ENCODE results near the gene MYO18A.

The MYO18A gene

DNA sequence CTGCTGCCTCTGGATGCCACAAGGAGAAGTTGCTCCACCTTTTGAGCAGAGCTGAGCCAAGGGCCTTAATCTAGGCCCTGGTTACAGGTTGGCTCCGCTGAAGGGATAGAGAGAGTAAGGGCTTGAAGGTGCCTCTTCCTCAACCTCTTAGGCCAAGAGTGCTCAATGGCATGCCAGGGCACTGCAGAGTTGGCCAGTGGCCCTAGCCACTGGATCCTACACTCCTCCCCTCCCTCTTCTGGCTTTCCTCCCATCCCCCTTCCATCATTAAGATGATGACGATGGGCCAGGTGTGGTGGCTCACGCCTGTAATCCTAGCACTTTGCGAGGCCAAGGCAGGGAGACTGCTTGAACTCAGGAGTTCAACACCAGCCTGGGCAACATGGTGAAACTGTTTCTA, 50.5 kb downstream of the MYO18A start:
- DNase-seq (ENCODE audit: low read depth in 2 of 3, low spot score in 2 of 3) = no peak

DNA sequence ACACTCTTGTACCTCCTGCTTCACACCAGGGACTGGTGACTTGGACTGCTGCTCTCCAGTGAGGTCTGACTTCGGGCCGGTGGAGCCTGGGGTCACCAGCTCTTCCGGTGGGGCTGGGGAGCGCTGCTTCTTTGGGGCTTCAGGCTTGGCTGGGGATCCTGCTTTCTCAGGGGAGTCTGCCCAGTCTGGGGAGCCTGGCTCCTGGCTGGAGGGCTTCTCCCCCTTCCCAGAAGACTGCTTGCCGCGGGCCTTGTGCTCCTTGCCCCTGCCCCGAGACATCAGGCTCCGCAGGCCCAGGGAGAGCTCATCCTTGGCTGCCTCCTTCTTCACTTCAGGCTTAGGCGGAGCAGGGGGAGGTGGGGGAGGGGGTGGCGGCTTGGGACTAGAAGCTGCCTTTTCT, 52.4 kb downstream of the MYO18A start:
- DNase-seq (ENCODE audit: low read depth in 2 of 3, low spot score in 2 of 3) = no peak

DNA sequence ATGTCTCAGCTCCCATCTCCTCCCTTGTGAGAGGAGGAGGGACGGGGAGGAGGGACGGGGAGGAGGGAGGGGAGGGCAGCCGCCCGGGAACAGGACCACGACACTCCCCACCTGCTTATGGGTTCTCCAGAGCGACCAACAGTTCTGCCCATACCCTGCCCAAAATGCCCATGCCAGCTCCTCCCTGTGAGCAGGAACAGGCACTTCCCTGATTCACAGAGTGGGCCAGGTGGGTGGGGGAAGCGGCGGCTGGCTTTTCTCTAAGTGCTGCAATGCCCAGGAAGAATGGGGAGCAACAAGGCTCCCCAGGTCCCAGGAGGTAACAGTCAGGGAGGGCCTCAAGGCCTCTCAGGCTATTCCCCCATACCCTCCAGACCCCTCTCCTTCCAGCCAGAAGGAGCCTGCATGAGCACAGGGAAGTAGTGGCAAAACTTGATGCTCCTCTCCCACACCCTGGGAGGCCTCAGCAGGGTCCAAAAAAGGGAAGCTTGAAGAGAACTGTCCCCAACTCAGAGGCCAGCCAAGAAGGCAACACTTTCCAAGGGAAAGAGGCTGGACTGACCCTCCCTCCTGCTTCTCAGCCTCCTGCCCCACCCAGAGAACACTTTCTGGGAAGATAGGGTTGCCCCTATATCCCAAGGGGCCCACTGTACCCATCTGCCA, 53.8 kb downstream of the MYO18A start:
- DNase-seq (ENCODE audit: low read depth in 2 of 3, low spot score in 2 of 3) = no peak

DNA sequence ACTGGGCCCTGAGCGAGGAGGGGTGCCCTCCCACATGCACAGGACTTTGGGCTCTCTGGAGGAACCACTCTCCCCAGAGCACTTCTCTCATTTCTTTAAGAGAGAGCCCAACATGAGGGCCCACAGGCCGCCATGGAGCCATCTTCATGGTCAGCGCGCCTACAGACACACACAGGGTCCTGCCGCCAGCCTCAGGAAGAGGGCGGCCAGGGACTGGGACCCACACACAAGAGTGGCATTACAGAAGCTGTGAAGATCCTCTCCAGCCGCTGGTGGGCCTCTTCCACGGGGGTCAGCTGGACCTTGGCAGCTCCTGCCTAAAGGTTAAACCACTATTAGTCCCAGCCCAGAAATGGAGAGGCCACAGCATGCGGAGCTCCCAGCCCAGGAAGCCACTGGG, 54.5 kb downstream of the MYO18A start:
- DNase-seq (ENCODE audit: low read depth in 2 of 3, low spot score in 2 of 3) = no peak

DNA sequence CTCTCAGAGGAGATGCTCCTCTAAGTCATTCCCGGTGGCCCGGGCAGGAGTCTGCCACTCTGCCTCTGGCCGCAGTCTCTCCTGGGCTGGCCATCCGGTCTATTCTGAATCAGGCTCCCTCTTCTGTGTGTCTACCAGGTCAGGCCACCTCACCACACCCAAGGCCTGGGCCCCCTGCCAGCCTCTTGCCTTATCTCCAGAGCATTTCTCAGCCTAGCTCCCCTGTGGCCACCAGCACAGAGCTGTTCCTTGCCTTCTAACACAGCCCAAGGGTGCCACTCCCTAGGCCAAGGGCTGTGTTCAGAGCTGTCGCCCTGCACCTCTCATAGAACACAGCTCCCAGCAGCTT, 55.3 kb downstream of the MYO18A start:
- DNase-seq (ENCODE audit: low read depth in 2 of 3, low spot score in 2 of 3) = no peak

DNA sequence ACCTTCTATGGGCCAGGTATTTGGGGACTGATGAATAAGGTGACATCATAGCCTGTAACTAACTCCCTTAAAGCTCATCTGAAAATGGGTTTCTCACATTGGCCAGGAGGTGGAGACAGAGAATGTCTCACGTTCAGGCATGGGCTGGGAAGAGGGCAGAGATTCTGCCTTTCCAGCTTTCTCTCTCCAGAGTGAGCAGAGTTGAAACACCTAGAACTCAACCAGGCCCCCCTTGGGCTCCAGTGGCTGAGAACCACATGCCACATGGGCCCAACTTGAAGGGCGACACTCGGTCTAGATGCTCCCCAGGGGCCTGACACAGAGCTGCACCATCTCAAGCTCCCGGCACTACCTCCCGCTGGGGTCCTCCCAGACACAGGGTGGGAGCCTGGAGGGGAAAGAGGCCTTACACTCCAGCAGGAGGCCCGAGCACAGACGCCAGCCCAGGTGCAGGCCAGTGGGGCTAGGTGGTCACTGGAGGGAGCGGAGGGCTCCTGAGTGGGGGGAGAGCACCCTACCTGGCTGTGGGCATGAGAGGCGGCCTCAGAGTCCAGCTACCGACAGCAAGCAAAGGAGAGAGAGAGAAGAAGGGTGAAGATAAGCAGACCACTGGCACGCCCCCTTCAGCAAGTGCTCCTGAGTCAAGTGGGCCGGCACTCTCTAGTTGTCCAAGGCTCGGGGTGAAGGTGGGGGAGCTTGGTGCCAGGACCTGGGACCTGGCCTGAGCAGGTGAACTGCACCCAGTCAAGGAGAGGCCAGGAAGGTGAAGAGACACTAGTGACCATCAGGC, 55.9 kb downstream of the MYO18A start:
- no peak for DNase-seq (ENCODE audit: low read depth in 2 of 3, low spot score in 2 of 3)

DNA sequence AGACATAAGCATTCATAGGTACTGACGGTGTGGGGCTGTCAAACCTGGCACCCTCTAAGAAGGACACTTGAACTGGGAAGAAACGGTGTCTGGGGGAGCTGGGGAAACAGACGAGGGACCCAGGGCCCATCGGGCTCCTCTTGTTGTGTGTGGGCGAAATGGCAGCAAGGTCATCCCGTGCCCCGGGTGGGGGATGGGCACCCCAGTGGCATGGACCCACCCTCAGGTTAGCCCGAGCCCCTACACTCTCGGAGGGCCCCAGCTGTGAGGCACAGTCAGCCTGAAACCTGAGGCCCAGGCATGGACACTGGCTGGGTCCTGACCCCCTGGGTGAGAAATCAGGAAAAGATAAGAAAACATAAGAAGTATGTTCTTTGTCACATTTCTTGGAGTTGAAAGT, 57.1 kb downstream of the MYO18A start:
- no peak for DNase-seq (ENCODE audit: low read depth in 2 of 3, low spot score in 2 of 3)

DNA sequence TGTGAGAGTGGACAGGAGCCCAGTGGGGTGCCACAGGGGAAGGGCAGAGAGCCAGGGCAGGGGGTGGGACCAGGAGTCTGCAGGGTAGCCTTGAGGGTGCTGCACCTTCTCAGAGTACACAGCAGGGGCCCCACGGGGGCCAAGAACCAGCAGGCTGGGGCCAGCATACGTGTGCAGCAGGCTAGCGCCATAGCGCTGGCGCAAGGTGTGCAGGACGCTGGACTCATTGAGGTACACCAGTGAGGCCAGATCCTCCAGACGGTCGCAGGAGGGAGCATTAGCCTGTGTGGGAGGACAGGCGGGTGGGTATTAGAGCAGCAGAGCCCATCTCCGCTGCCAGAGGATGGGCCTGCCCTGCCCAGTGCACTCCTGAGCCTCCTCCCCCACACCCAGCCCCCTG, 58.8 kb downstream of the MYO18A start:
- DNase-seq (ENCODE audit: low read depth in 2 of 3, low spot score in 2 of 3) = no peak

DNA sequence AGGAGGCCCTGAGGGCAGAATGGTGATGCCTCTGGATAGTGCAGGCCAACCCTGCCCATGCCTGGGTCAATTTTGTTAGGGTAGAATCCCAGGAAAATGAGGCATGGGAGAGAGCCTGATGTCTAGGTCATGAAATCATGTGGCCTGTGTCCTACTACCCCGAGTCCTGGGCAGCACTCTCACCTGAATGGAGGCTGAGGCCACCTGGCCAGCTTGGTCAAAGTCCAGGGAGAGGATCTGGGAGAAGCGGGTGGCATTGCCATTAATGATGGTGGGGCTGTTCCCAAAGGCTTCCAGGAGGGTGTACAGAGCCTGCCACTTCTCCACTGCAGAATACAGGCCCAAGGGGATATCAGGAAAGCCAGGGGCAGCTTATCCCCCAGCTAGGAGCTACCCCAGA, 59.8 kb downstream of the MYO18A start:
- no peak for DNase-seq (ENCODE audit: low read depth in 2 of 3, low spot score in 2 of 3)

DNA sequence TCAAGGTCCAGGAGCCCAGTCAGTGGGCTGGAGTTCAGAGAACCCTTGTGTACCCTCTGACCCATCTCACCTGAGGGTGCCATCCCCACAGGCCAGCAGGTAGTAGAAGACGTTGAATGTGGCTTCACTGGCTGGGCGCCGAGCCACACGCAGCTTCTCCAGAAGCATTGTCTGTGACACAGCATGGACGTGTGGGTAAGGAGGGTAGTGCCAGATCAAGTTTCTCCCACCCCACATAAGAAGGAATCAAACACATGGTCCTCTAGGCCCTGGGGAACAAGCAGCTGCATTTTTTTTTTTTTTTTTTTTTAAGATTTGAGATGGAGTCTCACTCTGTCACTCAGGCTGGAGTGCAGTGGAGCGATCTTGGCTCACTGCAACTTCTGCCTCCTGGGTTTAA, 60.9 kb downstream of the MYO18A start:
- no peak for DNase-seq (ENCODE audit: low read depth in 2 of 3, low spot score in 2 of 3)

DNA sequence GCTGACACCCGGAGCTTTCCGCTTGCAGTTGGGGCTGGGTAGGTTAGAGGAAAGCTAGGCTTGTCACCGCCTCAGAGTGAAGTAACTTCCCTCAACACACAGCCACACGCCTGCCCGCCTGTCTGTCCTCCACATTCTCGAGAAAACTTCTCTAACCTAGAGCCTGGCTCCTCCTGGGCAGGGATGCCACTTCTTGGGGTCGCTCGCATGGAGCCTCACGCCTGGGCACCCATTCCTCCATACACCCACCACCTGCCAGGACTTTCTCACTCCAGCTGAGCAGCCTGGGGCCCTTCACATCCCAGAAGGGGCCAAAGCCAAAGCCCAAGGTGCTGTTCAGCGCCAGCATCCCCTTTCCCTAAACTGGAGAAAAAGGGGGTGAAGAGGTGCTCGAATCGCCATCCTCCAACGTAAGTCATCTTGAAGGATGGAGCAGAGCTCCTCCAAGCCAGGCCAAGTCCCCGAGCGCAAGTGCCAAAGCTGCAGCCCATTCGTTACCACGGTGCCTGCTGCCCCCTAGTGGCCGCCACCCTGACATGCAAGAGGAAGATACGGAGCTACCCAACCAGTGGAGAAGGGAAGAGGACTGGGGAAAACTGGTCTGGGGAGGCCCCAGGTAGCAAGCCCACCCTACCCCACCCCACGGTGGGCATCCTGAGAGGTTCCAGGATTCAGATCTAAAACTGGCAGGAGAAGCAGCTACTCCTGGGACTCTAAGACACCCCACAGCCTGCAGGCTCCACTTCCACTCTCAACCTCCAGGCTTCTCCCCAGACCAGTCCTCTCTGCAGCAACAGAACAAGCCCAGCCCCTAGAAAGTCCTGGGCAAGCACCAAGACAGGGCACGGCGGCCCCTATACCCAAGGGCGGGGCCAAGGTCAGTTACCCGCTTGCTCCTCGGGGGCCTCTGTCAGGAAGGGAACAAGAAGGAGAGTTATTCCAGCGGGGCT, 63.1 kb downstream of the MYO18A start:
- DNase-seq (ENCODE audit: low read depth in 2 of 3, low spot score in 2 of 3) = peak; percentile 36 to 80 (median 59)

DNA sequence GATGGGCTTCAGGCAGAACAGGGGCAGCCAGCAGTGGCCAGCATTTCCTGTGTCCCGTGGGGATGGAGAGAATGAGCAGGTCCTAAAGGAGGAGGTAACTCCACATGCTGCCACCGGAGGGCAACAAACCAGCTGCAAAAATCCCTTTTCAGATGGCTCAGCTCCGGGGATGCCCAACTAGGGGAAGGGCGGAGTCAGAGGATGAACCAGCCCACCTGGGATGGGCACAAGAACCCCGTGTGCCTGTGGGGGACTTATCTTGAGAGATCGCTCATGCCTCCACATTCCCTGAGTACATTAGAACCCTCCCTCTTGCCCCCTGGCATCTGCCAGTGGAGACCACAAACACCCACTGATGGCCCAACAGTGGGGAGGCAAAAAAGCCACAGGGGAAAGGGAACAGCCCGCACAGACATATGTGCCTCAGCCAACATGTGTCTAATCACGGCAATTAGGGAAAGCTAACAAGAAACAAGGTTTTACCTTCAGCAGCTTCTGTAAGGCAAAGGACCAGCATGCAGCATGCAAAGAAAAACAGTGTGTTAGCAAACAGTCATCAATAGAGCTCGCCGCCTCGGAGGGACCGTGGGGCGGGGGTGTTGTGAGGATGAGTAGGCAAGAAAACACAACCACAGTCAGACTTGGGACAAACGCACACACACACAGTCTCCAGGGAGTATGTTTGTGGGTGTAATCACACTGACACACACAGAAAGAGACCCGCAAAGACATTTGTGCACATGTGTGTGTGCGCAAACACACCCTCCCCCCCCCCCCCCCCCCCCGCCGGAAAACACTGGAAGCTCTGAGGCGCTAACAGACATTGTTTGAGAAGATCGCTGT, 64.0 kb downstream of the MYO18A start:
- peak in 2 of 3 experiments; percentile 12 to 19 for DNase-seq (ENCODE audit: low read depth in 2 of 3, low spot score in 2 of 3)

DNA sequence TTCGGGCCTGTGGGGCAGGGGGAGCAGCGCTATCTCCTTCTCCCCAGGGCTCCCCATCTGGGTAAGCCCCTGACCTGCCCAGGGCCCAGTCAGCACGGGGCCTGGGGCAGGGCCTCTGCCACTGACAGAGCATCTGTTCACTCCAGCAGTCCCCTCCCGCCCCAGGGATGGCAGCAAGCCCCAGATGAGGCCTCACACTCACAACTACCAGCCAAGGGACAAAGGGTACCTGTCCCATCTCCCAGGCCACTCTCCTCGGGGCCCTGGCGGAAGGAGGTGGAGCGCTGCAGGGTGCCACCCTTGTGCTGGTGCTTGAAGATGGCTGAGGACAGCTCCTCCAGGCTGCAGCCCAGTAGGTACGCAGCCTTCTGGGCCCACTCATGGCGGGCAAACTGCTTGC, 64.8 kb downstream of the MYO18A start:
- no peak for DNase-seq (ENCODE audit: low read depth in 2 of 3, low spot score in 2 of 3)

DNA sequence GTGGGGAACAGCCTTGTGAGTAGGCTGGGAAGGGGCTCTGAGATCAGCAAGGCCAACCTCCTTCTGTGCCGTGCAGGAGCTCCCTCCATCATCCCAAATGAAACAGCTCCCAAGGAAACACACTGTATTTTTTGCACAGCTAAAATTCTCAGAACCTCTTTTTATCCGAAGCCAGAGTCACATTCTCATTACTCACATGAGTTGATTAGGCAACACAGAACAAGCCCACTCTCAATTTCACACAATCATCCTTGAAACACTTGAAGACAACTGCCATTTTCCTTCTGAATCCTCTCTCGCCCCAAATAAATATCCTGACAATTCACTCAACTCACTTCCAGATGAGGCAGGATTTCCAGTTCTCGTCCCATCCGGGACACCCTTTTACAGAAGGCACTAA, 66.1 kb downstream of the MYO18A start:
- no peak for DNase-seq (ENCODE audit: low read depth in 2 of 3, low spot score in 2 of 3)

DNA sequence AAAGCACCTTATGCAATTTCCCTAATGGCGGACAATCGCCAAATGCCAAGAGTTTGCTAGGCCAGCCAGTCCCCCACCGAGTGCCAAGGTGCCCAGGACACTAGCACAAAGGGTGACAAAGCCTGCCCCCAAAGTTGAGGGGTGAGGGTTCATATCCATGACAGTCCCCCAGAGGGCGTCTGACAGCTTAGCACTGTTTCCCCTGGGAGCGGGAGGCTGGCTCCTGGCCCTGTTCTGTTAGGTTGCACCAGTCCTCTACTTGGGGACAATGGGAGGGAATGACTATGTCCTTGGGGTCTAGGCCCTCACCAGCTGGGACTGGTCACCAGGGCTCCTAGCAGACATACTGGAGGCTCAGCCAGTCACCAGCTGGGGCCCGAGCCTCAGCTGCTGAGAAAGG, 66.9 kb downstream of the MYO18A start:
- no peak for DNase-seq (ENCODE audit: low read depth in 2 of 3, low spot score in 2 of 3)

DNA sequence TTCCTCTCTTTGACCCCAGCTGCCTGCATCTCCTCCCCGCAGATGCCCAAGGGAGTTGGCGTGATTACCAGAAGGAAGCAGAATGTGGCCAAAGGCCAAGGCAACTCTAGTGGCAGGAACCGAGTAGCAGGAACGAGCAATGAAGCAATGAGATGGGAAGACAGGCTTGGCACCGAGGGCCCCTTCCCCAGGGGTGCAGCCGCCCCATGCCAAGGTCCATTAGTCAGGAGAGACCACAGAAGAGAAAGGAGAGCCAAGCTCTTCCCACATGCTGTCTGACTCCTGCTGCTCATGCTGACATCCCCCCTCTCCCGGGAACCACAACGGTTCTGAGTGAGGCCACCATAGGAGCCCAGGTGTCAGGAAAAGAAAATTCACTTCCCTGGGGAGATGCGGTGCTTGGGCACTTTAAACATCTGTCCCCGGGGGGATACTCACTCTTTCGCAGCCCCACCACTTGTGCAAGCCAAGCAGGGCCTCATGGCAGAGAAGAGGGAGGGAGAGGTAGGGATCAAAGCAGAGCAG, 67.4 kb downstream of the MYO18A start:
- no peak for DNase-seq (ENCODE audit: low read depth in 2 of 3, low spot score in 2 of 3)

DNA sequence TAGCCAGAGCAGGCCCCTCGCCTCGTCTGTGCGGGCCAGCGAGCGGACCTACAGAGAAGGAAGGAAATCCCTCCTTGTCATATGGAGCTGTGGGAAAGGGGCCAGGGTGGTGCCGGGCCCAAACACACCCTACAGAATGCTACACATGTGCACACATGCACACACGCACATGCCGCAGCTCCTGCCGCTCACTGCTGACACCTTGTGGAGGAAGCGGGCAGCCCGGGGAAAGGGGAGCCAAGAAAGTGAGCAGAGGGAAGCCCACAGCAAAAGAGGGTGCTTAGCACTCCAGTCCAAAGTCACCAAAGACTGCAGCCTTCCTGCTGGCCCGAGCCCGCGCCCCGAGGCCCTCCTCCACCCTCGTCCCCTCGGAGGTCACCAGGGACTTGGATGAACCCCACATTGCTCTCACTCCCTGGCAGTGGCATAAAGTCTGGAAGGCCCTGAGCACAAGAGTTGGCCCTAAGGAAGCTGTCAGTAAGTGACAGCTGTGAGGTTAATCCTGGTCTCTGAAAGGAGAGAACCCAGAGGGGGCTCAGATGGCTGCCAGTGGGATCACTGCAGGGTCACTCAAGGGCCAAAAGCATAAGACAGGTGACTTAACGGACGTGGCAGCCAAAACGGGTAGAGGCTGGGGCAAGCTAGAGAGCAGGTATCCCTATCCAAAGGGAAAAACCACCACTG, 68.2 kb downstream of the MYO18A start:
- DNase-seq (ENCODE audit: low read depth in 2 of 3, low spot score in 2 of 3) = peak; percentile 43 to 76 (median 67)

DNA sequence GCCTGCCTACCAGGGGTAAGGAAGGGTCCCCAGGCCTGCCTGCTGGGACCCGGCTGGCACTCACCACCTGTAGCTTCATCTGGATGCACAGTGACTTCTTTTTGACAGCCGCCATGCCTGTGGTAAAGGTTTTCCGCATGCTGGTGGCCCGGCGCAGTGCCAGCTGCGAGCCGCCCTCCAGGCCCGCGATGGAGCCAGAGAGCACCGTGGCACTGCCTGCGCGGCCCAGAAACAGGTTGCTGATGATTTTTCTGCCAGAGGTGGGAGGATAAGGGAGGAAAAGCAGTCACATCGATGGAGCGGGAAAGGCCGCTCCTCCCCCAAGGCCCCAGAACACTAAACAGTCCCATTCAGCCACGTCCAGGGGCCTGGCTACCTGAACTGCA, 69.8 kb downstream of the MYO18A start:
- DNase-seq (ENCODE audit: low read depth in 2 of 3, low spot score in 2 of 3) = no peak

DNA sequence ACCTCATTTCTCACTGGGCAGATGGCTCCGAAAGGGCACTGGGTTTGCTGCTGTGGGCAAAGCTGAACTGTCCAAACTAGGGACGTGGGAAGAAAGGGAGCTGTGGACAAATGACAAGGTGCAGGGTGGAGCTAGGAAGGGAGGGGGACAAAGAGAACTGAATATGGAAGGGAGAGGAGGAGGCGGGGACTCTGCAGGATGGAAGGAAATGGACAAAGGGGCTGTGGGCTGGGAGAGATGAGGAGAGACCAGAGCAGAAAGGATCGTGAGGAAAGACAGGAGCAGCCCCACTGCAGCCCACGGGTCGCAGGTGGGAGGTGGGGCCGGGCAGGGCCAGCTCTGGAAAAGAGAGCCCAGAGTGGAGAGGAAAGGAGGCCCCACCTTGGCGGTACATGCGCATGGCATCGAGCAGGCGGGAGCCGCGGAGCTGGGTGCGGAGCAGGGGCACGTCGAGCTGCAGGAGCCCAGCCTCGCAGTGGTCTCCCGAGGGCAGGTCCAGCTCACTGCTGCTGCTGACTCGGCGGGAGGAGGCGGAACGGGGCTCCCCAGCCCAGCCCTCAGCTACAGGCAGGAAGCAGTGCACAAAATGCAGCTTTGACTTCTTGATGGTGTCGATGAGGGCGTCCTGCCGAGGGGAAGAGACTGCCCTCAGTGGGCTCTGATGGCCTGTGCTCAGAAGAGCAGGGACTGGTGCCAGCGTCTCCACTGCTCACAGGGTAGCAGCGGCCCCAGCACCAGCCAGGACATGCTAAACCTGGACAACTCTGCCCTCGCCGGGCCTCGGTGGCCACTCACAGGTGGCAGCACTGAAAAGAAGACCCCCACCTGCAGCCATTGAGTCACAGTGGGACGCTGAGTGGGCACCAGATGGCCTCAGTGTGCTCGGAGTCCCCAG, 70.5 kb downstream of the MYO18A start:
- no peak for DNase-seq (ENCODE audit: low read depth in 2 of 3, low spot score in 2 of 3)
